Stimulated activated CD8-positive, alpha-beta memory T cell treated with anti-CD3 and anti-CD28 coated beads, Interleukin-4, amount 100 ng/mL, for 1 hour (primary cell): ENCODE measurements around the gene TNFAIP3.
A peak's percentile ranks its signal among the peaks of the same experiment; 100 is the strongest.

Experiments
- DNase-seq, 2 donors: peaks; one replicate each; pipeline ENCODE4 v3.0.0-alpha.2; 2020; ENCODE audit warnings: low read depth in 2 of 2, low spot score in 1 of 2

The TNFAIP3 gene

DNA sequence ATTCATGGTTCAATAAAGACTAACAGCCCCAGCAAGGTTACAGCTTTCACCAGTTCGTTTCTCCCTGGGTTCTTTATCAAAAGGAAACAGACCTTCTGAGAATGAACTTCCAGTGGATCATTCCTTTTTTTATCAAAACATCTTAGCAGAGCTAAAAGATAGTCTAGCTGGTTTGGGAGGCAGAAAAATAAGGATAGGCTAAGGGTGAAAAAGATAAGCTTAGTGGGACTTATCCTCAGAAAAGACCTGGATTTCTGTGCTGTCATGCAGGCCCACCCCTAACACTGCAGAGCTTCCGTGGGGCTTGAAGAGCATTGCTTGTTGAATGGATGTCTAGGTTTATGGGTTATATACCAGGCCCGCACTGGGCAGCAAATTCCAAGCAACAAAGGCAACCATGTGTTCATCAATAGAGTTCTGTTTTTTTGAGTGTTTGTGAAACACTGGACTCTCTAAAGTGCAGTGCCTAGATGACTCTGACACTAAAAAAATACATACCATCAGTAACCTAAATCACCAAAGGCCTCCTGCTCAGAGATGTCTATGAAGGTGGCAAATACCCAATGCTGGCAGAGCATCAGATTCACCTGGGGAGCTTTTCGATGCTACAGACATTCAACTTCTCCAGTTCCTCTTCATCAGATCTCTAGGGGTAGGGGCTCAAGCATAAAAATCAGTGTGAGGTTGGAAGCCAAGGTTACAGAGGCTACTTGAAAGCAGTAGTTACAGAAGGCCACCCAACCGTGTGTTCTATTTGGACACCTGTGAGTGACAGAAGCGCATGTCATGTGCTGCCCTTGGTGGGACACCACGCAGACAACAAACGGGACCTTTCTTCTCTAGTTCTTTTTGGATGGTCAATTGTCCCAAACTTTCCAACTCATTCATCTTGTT is 53.0 kb downstream of the TNFAIP3 start:
- DNase-seq: no peak

DNA sequence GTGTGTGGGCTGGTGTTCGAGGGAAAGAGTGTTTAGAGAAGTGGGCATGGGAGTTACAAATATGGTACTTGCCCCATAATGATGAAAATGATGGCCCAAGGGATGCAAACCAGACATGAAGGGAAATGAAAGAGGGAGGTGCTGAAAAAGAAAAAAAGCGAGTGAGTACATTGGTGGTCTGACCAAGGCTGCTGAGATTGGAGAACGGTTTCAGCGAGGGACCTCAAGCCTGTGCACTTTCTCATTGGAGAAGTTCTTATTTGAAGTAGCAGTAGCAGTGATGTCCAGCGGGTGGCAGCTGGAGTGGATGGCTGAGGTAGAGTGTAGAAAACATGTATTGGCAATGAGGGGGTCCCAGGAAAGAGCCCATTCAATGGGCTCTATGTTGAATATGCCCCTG is 54.8 kb downstream of the TNFAIP3 start:
- no peak for DNase-seq

DNA sequence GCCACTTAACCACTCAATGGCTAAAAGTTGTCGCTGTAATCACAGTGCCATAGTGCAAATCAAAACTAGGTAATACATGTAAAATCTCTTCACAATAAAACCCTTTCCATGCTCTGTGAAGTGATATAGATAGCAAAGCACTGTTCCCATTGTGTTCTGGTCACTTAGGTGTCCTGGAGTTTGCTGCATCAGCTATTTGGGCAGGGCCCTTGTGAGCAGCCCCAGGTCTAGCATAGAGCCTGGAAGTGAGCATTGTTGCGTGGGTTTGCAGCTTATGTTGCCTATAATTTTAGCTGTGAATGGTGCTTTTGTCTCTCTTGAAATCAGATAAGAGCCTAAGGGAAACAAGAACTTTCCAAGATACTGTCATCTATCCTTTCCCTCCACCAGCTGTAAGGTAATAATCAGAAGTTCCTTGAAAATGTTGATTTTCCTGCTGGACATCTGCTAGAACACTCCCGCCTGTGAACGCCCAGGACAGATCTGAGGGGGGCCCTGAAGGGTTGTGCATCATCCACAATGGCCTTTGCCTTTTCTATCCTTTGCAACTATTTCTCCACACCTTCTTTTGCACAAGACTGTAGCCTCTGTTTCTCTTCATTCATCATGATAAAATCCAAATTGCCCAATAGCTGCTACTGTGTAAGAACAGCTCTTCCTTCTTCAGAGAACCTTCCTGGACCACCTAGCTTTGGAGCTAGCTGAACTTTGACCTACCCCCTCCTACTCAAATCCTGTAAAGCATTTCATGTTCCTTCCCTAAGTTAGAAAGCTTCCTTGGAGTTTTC is 57.0 kb downstream of the TNFAIP3 start:
- no peak for DNase-seq

DNA sequence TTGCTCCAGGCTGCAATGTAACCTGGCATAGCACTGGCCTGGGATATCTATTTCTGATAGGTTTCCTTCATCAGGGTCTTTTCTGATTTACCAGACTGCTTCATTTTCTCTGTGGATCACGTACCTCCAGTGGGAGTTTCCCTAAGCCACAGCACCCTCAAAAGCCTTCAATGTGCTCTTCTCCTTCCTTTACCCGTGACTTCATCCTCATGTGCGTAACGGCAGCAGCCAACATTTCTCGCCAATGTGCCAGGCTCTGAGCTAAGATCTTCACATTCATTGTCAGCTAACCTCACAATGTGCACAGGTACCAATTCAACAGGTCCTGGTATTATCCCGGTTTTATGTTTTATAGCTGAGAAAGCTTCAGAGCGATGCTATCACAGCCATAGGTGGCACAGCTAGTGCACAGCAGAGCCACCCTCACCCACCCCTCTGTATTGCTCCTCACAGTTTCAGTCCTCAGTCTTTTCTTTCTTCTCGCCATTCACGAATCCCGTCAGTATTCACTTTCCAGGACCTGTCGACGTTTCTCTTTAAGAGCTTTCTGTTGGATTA is 58.2 kb downstream of the TNFAIP3 start:
- no peak for DNase-seq

DNA sequence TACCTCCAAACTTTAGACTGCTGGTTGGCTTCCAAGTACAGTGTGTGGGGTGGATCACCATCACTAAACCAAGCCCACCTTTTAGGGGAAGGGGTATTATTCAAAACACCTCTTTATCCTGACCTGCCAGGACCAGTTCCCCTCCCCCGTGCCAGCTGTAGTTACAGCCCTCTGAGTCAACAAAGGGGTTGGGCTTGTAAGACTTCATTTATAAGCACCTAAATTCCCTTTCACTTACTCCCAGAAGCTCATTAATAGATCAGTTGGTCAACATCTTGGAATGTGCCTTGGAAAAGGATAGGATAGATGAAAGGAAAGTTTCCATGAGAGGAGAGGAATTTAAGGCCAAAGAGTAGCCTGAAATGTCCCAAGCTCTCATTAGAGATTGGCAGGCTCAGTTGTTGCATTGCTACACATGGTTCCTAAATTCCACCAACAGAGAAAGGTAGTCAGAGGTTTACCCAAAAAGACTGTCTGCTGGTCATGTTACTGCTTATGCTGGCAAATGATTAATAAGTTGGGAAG is 59.2 kb downstream of the TNFAIP3 start:
- DNase-seq: no peak

DNA sequence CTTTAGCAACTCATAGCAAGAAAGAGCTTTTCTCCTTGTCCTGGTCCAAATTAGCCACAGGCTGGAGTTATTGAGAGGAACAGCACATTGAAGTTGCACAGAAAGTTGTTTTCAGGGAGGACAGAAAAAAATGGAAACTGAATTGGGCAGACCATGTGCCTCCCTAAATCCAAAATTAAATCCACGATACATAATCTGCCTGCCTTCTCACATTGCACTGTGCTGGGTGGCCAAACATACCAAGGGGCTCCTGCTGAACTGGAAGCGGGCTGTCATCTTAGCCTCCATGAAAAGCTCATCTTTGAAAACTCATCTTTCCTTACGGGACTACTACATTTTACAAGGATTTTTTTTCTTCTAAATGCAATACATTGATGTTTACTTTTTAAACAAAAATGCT is 59.9 kb downstream of the TNFAIP3 start:
- DNase-seq: no peak

DNA sequence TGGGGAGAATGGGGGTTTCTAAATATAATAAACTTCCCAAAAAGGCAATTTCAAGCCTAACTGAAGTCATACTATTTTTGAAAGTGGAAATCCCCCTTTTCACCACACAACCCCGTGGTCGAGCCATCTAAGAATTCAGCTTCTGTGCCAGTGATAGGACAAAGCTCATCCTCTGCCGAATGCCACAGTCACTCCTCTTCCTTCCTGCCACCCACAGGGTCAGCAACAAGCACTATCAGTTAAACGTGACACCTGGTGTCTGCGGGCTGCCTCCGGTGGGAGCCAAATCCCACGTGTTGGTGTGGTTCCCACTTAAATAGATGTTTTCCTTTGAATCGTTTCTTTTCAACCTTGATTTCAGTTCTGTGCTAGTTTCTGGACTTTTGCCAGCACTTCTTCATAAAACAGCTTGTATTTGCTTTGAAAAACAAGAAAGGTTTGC is 60.7 kb downstream of the TNFAIP3 start:
- DNase-seq: peak; percentile 39 to 48

DNA sequence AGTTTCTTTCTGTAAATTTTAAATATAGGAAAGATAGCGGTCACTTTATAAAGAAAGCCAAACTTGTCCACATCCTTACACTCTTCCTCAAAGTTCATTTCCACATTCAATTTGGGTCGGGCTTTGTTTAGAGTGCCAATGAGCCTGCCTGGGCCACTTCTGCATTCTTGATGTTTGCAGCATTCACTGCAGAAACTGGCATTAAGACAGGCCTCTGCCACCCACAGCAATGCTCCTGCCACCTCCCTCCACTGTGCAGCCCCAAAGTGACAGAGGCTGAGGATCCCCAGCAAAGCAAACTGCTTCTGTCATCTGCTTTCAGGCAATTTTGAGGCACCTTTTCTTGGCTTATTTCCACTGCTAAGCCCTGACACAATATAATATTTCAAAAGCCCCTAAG is 61.2 kb downstream of the TNFAIP3 start:
- no peak for DNase-seq

DNA sequence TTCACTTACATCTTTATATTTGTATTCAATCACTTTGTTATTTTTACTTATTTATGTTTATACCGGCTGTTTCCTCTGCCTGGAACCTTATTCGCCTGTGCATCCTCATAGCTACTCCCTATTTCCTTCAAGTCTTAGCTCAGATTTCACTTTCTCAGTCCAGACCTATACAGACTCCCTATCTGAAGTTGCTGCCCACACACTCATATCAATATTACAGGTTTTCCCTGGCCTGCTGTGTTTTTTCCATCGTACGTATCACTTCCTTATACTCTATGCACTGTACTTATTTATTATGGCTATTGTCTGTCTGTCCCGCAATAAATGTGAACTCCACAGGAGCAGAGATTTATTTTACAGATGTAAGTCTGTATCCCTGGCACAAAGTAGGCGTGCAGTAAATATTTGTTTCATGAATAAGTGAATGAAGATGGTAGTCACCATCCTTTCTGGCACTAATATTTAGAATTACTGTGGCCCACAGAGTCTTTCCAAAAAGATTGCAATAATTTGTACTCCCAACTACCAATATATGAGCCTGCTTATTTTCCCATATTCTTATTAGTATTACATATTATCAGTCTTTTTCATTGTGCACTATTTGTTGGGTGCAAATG is 64.9 kb downstream of the TNFAIP3 start:
- DNase-seq: no peak
